ENCODE data around the gene EEF1A2. TPM values are rescaled to one million over a fixed set of nuclear protein-coding genes. Genes with fewer than 3 reads are reported as not detected.

The EEF1A2 gene
- total RNA-seq, 1 donor from 2014 or later, result 0.67 TPM

GRCh38 chr20:63468421-63468820 lies 30.5 kb downstream of the EEF1A2 start:
- no peaks in the 10 kb centered on the region for H3K36me3 ChIP-seq
- DNase-seq (no peak), ATAC-seq (no peak)
- TF ChIP-seq CTCF (IDR thresholded peaks at IDR 0.05), result no peak
- H3K9me3 ChIP-seq, result no peaks in the 10 kb centered on the region
- peaks cover 6% of the 10 kb centered on the region for H3K4me1 ChIP-seq
- H3K4me3 ChIP-seq, result no peak overlapping the region
- H3K27me3 ChIP-seq, result peaks cover 52% of the 10 kb centered on the region
- no peak overlapping the region for H3K27ac ChIP-seq
- intact Hi-C loops (cut with DNase I), result no loop called here

DNA sequence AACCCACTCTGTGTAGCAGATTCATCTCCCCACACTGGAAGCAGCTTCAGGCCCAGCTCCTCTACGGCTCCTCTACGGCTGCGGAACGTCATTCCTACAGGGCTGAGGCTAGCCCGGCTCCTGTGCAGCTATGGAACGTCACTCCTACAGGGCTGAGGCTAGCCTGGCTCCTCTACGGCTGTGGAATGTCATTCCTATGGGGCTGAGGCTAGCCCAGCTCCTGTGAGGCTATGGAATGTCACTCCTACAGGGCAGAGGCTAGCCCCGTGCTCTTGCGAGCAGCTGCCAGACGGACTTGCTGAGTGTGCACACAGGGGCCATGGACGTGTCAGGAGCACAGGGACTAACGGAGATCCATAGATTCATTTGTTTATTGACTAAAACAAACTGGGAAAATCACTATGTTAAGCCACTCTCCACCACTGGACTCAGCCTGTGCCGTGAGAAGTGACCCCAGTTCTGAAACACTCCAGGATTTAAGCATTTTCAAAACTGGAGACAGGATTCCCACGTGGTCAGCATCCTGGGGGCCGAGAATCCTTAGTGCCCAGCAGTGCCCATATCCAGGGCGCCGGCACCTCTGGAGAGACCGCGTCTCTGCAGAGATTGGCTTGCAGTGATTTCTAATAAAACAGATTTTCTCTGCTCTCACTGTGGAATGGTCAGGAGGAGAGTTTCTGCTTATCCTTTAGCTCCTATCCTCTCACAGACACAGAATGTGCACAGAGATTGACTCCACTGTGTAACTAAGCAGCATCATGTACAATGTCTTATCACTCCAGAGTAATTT lies 31.4 kb downstream of the EEF1A2 start:
- no peak for DNase-seq
- no peaks in the 10 kb centered on the region for H3K36me3 ChIP-seq

GRCh38 chr20:63466861-63467260 lies 32.0 kb downstream of the EEF1A2 start:
- intact Hi-C loops (cut with DNase I), result no loop called here
- Histone ChIP-seq H3K36me3 (no peaks in the 10 kb centered on the region), H3K27me3 (peaks cover 46% of the 10 kb centered on the region), H3K9me3 (no peaks in the 10 kb centered on the region), H3K4me3 (no peak overlapping the region), H3K4me1 (peaks cover 3% of the 10 kb centered on the region), H3K27ac (no peak overlapping the region)
- no peak for TF ChIP-seq CTCF (IDR thresholded peaks at IDR 0.05)
- DNase-seq (no peak), ATAC-seq (no peak)

More for the DNA sequence above, 31.4 kb downstream of the EEF1A2 start:
- Histone ChIP-seq H3K4me1 (peaks cover 6% of the 10 kb centered on the region), H3K27me3 (peaks cover 51% of the 10 kb centered on the region), H3K9me3 (no peaks in the 10 kb centered on the region), H3K27ac (no peak overlapping the region), H3K4me3 (no peak overlapping the region)
- no peak for ATAC-seq
- no peak for TF ChIP-seq CTCF (IDR thresholded peaks at IDR 0.05)
- intact Hi-C loops (cut with DNase I), result no loop called here

DNA sequence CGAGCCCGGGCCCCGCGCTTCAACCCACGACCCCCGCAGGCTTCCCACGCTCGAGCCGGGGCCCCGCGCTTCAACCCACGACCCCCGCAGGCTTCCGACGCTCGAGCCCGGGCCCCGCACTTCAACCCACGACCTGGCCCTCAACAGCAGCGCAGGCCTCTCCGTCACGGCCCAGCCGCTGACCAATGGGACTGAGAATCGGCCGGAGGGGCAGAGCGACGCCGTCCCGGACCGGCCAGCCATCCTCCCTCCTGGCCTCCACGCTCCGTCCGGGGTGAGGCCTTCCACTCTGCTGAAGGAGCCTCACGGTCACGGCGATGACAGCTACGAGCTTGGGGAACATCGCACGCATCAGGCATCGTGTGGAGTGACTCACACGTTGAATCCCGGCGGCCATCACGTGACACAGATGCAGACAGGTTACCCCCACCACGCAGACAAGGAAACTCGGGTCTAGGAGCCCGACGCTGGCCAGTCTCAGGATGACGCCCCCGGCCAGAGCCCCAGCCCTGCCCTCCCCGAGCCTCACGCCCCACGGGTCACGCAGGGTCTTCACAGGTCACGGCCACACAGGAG lies 32.5 kb downstream of the EEF1A2 start:
- ATAC-seq, result no peak
- Histone ChIP-seq H3K4me3 (no peak overlapping the region), H3K4me1 (no peaks in the 10 kb centered on the region), H3K27ac (no peak overlapping the region), H3K9me3 (no peaks in the 10 kb centered on the region), H3K27me3 (peaks cover 41% of the 10 kb centered on the region), H3K36me3 (no peaks in the 10 kb centered on the region)
- intact Hi-C loops (cut with DNase I), result no loop called here
- DNase-seq, result no peak
- no peak for TF ChIP-seq CTCF (IDR thresholded peaks at IDR 0.05)

- DNase-seq, result no peak
- H3K27me3 ChIP-seq, result peaks cover 39% of the 10 kb centered on the region
Measured at GRCh38 chr20:63465380-63466249, 33.3 kb downstream of the EEF1A2 start.

More at GRCh38 chr20:63465380-63466249, 33.3 kb downstream of the EEF1A2 start:
- TF ChIP-seq CTCF (IDR thresholded peaks at IDR 0.05), result no peak
- intact Hi-C loops (cut with DNase I), result no loop called here
- H3K36me3 ChIP-seq, result no peaks in the 10 kb centered on the region
- no peak for ATAC-seq
- H3K27ac ChIP-seq, result no peak overlapping the region
- no peaks in the 10 kb centered on the region for H3K9me3 ChIP-seq
- H3K4me1 ChIP-seq, result no peaks in the 10 kb centered on the region
- H3K4me3 ChIP-seq, result no peak overlapping the region
